Spleen (tissue), 11 donors: Measurements from ENCODE around the gene INHA. TPM values are rescaled to one million over a fixed set of nuclear protein-coding genes. Genes with fewer than 3 reads are reported as not detected.
A peak's percentile ranks its signal among the peaks of the same experiment; 100 is the strongest.

ENCODE experiments used
- DNase-seq: peaks from one replicate; pipeline ENCODE4 v3.0.0-alpha.2; 2020
- H3K27ac ChIP-seq, 8 donors: fragments of 200-600 bp; sonication (generic) in 7 of 8; 1 replicate in 4 of 8; 2 replicates in 4 of 8; pipeline versions ENCODE4 v1.5.0 to v1.8.0; 2016 to 2021; ENCODE audit warnings: inconsistent platforms in 4 of 8, mild to moderate bottlenecking in 4 of 8, moderate library complexity in 1 of 8
- H3K27me3 ChIP-seq, 7 donors: fragments of 200-600 bp; sonication (generic) in 6 of 7; replicated peaks in 1 of 7; 1 replicate in 4 of 7; 2 replicates in 3 of 7; pipeline versions ENCODE4 v1.5.0 to v1.8.0; 2016 to 2021; ENCODE audit warnings: inconsistent platforms in 3 of 7, mild to moderate bottlenecking in 1 of 7
- H3K36me3 ChIP-seq, 6 donors: fragments of 200-600 bp; sonication (generic) in 5 of 6; 1 replicate in 4 of 6; 2 replicates in 2 of 6; pipeline versions ENCODE4 v1.5.0 to v1.8.0; 2016 to 2021; ENCODE audit warnings: inconsistent platforms in 2 of 6
- H3K4me1 ChIP-seq, 6 donors: fragments of 200-600 bp; sonication (generic) in 5 of 6; 1 replicate in 3 of 6; 2 replicates in 3 of 6; pipeline versions ENCODE4 v1.5.0 to v1.8.0; 2016 to 2021; ENCODE audit warnings: inconsistent platforms in 3 of 6
- H3K4me3 ChIP-seq, 8 donors: fragments of 200-600 bp; sonication (generic) in 7 of 8; 1 replicate in 4 of 8; 2 replicates in 4 of 8; pipeline versions ENCODE4 v1.5.0 to v1.8.0; 2016 to 2021; ENCODE audit warnings: inconsistent platforms in 4 of 8, mild to moderate bottlenecking in 4 of 8, moderate library complexity in 2 of 8
- H3K9me3 ChIP-seq, 8 donors: fragments of 200-600 bp; sonication (generic) in 7 of 8; 1 replicate in 4 of 8; 2 replicates in 4 of 8; pipeline versions ENCODE4 v1.5.0 to v1.8.0; 2016 to 2021; ENCODE audit warnings: inconsistent platforms in 4 of 8
- POLR2A ChIP-seq, 3 donors: fragments of 450-650 bp; IDR thresholded peaks; one replicate each; pipeline ENCODE4 v1.5.1; 2017; ENCODE audit warnings: antibody characterized with exemption in 3 of 3, mild to moderate bottlenecking in 1 of 3
- POLR2AphosphoS5 ChIP-seq, 3 donors: sonication (generic); formaldehyde crosslinking; IDR thresholded peaks; one replicate each; pipeline ENCODE4 v1.5.1; 2017; ENCODE audit warnings: antibody characterized with exemption in 3 of 3
- WGBS, 5 donors: extraction: QIAGEN DNeasy Blood & Tissue Kit in 3 of 5; methylation state at CpG; one replicate each; pipeline versions ENCODE4 v1.1.5 to v1.1.7; 2013 to 2018; 5-methylcytosine and 5-hydroxymethylcytosine counted together
- intact Hi-C: fragments of 100-400 bp; cut with DNase I; formaldehyde crosslinking; loops from one replicate; pipeline ENCODE4 v1.15.0; 2023; ENCODE audit warnings: low total_unique reads
- polyA plus RNA-seq, 3 donors: library from polyadenylated mRNA; stranded (reverse); fragments of 200-250 nt; gene quantifications; one replicate each; pipeline ENCODE4 v1.2.1, GENCODE V29; 2013
- total RNA-seq, 7 donors: library from RNA; depleted of rRNA in 3 of 7; stranded (reverse); fragments of >200 nt in 3 of 7; fragmentation: NEBNext Ultra II Directional in 4 of 7; extraction: Animal tissue kit (Norgen Biotek cat#: 25700) in 4 of 7; gene quantifications; one replicate each; pipeline versions ENCODE4 v1.1.0 to v1.2.1, GENCODE V29; 2016 to 2021
- TF ChIP-seq, protein P1 (sequence below), 11 experiments: fragments of 200-600 bp in 7 of 11; fragments of 450-650 bp in 4 of 11; sonication (generic) in 4 of 11; IDR thresholded peaks in 8 of 11; conservative IDR thresholded peaks in 3 of 11; 1 replicate in 7 of 11; 2 replicates in 4 of 11; pipeline versions ENCODE4 v1.4.0 to v1.8.0; 2016 to 2021; ENCODE audit warnings: antibody characterized with exemption in 11 of 11, inconsistent platforms in 4 of 11, mild to moderate bottlenecking in 1 of 11
- donor health status: healthy with polysubstance abuse.
- donor health status: DM: no; HTN: no; CAD: no; lungs with moderate emphysema.
- donor health status: DM: no; HTN: no; CAD: no.
- donor health status: Bipolar disorder and iron deficiency.
- donor health status: healthy.
- donor health status: DM: no; HTN: no; CAD: no.
- donor health status: DM: yes; HTN: yes; CAD: no.

INHA gene
- total and polyA plus RNA-seq, 10 donors: 0.08 to 0.46 (median 0.31) TPM; not detected in 6

DNA sequence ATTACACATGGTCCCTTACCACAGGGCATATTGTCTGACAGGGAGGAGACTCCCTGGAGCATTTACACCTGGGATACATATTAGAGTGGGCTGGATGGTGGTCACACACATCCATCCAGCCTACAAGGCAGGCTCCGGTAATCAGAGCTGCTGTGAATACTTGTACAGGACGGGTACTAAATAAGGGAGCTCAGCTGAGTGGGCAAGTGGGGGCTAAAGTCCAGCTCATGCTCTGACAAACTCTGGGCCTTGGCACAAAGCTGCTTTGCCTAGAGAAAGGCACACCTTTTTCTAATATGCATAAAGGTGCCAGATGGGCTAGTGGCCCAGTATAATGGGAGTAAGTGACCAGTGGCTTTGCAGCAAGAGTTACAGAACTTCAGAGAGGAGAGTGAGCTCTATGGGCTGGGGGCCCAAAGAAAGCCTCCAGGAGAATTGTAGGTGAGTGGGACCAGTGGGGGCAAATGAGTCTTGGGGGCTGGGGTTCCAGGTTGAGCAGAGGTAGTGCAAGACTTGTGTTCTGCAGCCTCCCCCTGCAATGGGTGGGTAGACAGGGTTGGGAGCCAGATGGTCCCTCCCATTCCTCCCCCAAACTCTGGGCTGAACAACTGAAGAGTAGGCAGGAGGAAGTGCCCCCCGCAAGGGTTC, 26.7 kb upstream of the INHA start:
- 75 to 96% (median 82%) methylated on average over 3 of the region's 3 CpGs for WGBS, 5 donors
- no peak for DNase-seq
- no peaks in the 10 kb centered on the region for H3K9me3 ChIP-seq
- TF ChIP-seq POLR2AphosphoS5 (IDR thresholded peaks at IDR 0.05) (no peak), POLR2A (IDR thresholded peaks at IDR 0.05) (no peak)
- TF ChIP-seq, protein P1, sequence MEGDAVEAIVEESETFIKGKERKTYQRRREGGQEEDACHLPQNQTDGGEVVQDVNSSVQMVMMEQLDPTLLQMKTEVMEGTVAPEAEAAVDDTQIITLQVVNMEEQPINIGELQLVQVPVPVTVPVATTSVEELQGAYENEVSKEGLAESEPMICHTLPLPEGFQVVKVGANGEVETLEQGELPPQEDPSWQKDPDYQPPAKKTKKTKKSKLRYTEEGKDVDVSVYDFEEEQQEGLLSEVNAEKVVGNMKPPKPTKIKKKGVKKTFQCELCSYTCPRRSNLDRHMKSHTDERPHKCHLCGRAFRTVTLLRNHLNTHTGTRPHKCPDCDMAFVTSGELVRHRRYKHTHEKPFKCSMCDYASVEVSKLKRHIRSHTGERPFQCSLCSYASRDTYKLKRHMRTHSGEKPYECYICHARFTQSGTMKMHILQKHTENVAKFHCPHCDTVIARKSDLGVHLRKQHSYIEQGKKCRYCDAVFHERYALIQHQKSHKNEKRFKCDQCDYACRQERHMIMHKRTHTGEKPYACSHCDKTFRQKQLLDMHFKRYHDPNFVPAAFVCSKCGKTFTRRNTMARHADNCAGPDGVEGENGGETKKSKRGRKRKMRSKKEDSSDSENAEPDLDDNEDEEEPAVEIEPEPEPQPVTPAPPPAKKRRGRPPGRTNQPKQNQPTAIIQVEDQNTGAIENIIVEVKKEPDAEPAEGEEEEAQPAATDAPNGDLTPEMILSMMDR (IDR thresholded peaks at IDR 0.05 in 8 of 11, conservative IDR thresholded peaks at IDR 0.05 in 3 of 11): no peak
- H3K4me1 ChIP-seq: peaks cover 19 to 40% (median 35%) of the 10 kb centered on the region in 6 donors
- H3K27me3 ChIP-seq: peaks cover 0 to 98% (median 7%) of the 10 kb centered on the region in 7 donors
- H3K27ac ChIP-seq: no peak overlapping the region
- intact Hi-C loops: no loop called here
- H3K4me3 ChIP-seq: no peak overlapping the region
- H3K36me3 ChIP-seq: peaks cover 0 to 5% (median 0%) of the 10 kb centered on the region in 6 donors

DNA sequence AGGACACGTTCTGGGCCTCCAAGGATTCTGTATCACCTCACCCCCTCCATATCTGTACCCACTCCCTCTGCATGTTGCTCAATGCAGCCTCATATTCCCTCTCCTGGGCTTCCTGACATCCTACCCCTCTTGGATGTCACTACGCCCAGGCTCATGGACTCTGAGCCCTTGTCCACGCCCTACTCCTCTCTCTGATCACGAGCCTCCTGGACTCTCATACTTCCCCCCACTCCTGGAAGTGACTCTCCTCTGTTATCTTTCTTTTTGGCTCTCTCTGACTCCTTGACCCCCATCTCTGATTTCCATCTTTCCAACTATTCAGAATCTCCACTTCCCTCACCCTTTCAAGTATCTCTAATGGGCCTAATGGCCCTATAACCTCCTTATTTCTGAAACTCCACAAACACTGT, 26.2 kb upstream of the INHA start:
- TF ChIP-seq POLR2AphosphoS5 (IDR thresholded peaks at IDR 0.05) (no peak), POLR2A (IDR thresholded peaks at IDR 0.05) (no peak)
- TF ChIP-seq, protein P1 (IDR thresholded peaks at IDR 0.05 in 8 of 11, conservative IDR thresholded peaks at IDR 0.05 in 3 of 11): no peak
- no peaks in the 10 kb centered on the region for H3K9me3 ChIP-seq
- H3K27me3 ChIP-seq: peaks cover 0 to 98% (median 8%) of the 10 kb centered on the region in 7 donors
- H3K4me1 ChIP-seq: peaks cover 19 to 39% (median 35%) of the 10 kb centered on the region in 6 donors
- no peak for DNase-seq
- H3K4me3 ChIP-seq: no peak overlapping the region
- no peak overlapping the region for H3K27ac ChIP-seq
- no peaks in the 10 kb centered on the region for H3K36me3 ChIP-seq
- 51 to 74% (median 63%) methylated on average over 4 of the region's 4 CpGs for WGBS, 5 donors
- intact Hi-C loops: no loop called here

DNA sequence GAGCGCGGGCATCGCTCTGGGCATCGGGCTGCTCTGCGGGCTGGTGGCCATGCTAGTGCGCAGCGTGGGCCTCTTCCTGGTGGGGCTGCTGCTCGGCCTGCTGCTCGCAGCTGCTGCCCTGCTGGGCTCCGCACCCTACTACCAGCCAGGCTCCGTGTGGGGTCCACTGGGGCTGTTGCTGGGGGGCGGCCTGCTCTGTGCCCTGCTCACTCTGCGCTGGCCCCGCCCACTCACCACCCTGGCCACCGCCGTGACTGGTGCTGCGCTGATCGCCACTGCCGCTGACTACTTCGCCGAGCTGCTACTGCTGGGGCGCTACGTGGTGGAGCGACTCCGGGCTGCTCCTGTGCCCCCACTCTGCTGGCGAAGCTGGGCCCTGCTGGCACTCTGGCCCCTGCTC, 24.5 kb upstream of the INHA start:
- Histone ChIP-seq H3K27ac (no peak overlapping the region), H3K27me3 (peaks cover 0 to 98% (median 23%) of the 10 kb centered on the region in 7 donors), H3K36me3 (no peaks in the 10 kb centered on the region), H3K4me3 (no peak overlapping the region), H3K9me3 (no peaks in the 10 kb centered on the region), H3K4me1 (peaks cover 12 to 39% (median 33%) of the 10 kb centered on the region in 6 donors)
- intact Hi-C loops: no loop called here
- DNase-seq: peak; percentile 76
- WGBS, 5 donors: 95 to 97% (median 96%) methylated on average over 12 to 26 of the region's 26 CpGs
- TF ChIP-seq POLR2AphosphoS5 (IDR thresholded peaks at IDR 0.05): no peak

DNA sequence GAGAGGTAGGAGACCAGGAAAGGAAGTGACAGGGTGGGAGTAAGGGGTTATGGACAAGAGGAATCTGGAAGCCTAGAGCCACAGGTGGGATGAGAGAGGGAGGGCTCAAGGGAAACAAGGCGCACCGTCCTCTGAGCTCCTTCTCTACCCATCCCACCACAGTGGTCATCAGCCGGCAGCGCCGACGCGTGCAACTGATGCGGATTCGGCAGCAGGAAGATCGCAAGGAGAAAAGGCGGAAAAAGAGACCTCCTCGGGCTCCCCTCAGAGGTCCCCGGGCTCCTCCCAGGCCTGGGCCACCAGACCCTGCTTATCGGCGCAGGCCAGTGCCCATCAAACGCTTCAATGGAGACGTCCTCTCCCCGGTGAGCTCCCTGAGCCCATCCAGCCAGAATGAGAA, 23.1 kb upstream of the INHA start:
- intact Hi-C loops: no loop called here
- peaks cover 0 to 98% (median 34%) of the 10 kb centered on the region in 7 donors for H3K27me3 ChIP-seq
- H3K9me3 ChIP-seq: no peaks in the 10 kb centered on the region
- H3K36me3 ChIP-seq: no peaks in the 10 kb centered on the region
- WGBS, 5 donors: 91 to 95% (median 93%) methylated on average over 18 of the region's 18 CpGs
- no peak for TF ChIP-seq POLR2AphosphoS5 (IDR thresholded peaks at IDR 0.05)
- no peak for TF ChIP-seq POLR2A (IDR thresholded peaks at IDR 0.05)
- TF ChIP-seq, protein P1 (IDR thresholded peaks at IDR 0.05 in 8 of 11, conservative IDR thresholded peaks at IDR 0.05 in 3 of 11): no peak
- H3K27ac ChIP-seq: no peak overlapping the region
- H3K4me1 ChIP-seq: peaks cover 15 to 33% (median 26%) of the 10 kb centered on the region in 6 donors
- H3K4me3 ChIP-seq: no peak overlapping the region
- DNase-seq: no peak
